H9 (cell line): ENCODE results near the gene C12orf56. TPM values are rescaled to one million over a fixed set of nuclear protein-coding genes. Genes with fewer than 3 reads are reported as not detected.
"Not testable (repeated sequence)": the region's sequence is repeated elsewhere in the genome, so short reads cannot be mapped to it uniquely, and the experiment has no call there.

Experiments used
- DNase-seq: peaks from one replicate; pipeline ENCODE4 v3.0.0-alpha.2; 2017
- H2AFZ ChIP-seq: one replicate; pipeline ENCODE4 v1.6.1; 2013; ENCODE audit warnings: mild to moderate bottlenecking, low read length, control low read depth, moderate library complexity
- H2AK5ac ChIP-seq: 2 replicates; pipeline ENCODE4 v1.6.1; 2013; ENCODE audit warnings: low read length, control low read depth, mixed read lengths; ENCODE audit not compliant: insufficient read length
- H2BK120ac ChIP-seq: one replicate; pipeline ENCODE4 v1.6.1; 2013; ENCODE audit warnings: low read depth, mild to moderate bottlenecking, low read length, control low read depth, inconsistent platforms; ENCODE audit not compliant: poor library complexity, severe bottlenecking
- H2BK12ac ChIP-seq: 2 replicates; pipeline ENCODE4 v1.6.1; 2013; ENCODE audit warnings: low read length, control low read depth, mixed read lengths, low read depth; ENCODE audit not compliant: insufficient read length
- H2BK15ac ChIP-seq: 2 replicates; pipeline ENCODE4 v1.6.1; 2013; ENCODE audit warnings: low read depth, low read length, control low read depth
- H2BK20ac ChIP-seq: one replicate; pipeline ENCODE4 v1.6.1; 2013; ENCODE audit warnings: low read depth, mild to moderate bottlenecking, low read length, control low read depth, inconsistent platforms; ENCODE audit not compliant: poor library complexity, severe bottlenecking
- H2BK5ac ChIP-seq: 2 replicates; pipeline ENCODE4 v1.6.1; 2013; ENCODE audit warnings: low read length, control low read depth, mixed read lengths; ENCODE audit not compliant: insufficient read length
- H3K14ac ChIP-seq: 2 replicates; pipeline ENCODE4 v1.6.1; 2013; ENCODE audit warnings: low read length, control low read depth; ENCODE audit not compliant: insufficient read depth
- H3K18ac ChIP-seq: 2 replicates; pipeline ENCODE4 v1.6.1; 2013; ENCODE audit warnings: low read depth, mild to moderate bottlenecking, mixed read lengths, low read length, control low read depth; ENCODE audit not compliant: insufficient read length
- H3K23ac ChIP-seq: 2 replicates; pipeline ENCODE4 v1.6.1; 2013; ENCODE audit warnings: low read length, control low read depth, mixed read lengths, low read depth; ENCODE audit not compliant: insufficient read length
- H3K23me2 ChIP-seq: 2 replicates; pipeline ENCODE4 v1.6.1; 2013; ENCODE audit warnings: low read depth, mild to moderate bottlenecking, mixed read lengths, low read length, control low read depth; ENCODE audit not compliant: insufficient read length, poor library complexity, severe bottlenecking
- H3K27ac ChIP-seq: 2 replicates; pipeline ENCODE4 v1.5.1; 2013; ENCODE audit warnings: low read length, control low read depth, mixed read lengths, low read depth; ENCODE audit not compliant: insufficient read length
- H3K27me3 ChIP-seq: 2 replicates; pipeline ENCODE4 v1.6.1; 2013; ENCODE audit warnings: low read length, control low read depth, inconsistent platforms; ENCODE audit not compliant: insufficient read depth
- H3K4ac ChIP-seq: 2 replicates; pipeline ENCODE4 v1.6.1; 2013; ENCODE audit warnings: low read depth, mild to moderate bottlenecking, control low read depth, inconsistent platforms, low read length, moderate library complexity
- H3K4me1 ChIP-seq: 2 replicates; pipeline ENCODE4 v1.6.1; 2013; ENCODE audit warnings: low read length, control low read depth, inconsistent platforms; ENCODE audit not compliant: insufficient read depth
- H3K4me2 ChIP-seq: 2 replicates; pipeline ENCODE4 v1.6.1; 2013; ENCODE audit warnings: low read length, control low read depth, mixed read lengths; ENCODE audit not compliant: insufficient read length, insufficient read depth
- H3K56ac ChIP-seq: 2 replicates; pipeline ENCODE4 v1.6.1; 2013; ENCODE audit warnings: low read depth, mild to moderate bottlenecking, mixed read lengths, low read length, control low read depth; ENCODE audit not compliant: insufficient read length
- H3K79me1 ChIP-seq: 2 replicates; pipeline ENCODE4 v1.6.1; 2013; ENCODE audit warnings: low read depth, mild to moderate bottlenecking, moderate library complexity, low read length, control low read depth, inconsistent platforms; ENCODE audit not compliant: insufficient read depth, poor library complexity, severe bottlenecking
- H3K79me2 ChIP-seq: 2 replicates; pipeline ENCODE4 v1.6.1; 2013; ENCODE audit warnings: low read length, control low read depth, inconsistent platforms; ENCODE audit not compliant: insufficient read depth
- H3K9ac ChIP-seq: 2 replicates; pipeline ENCODE4 v1.6.1; 2013; ENCODE audit warnings: low read length, control low read depth, mixed read lengths; ENCODE audit not compliant: insufficient read length; ENCODE audit errors: extremely low read depth
- H3K9me3 ChIP-seq: one replicate; pipeline ENCODE4 v1.6.1; 2013; ENCODE audit warnings: low read depth, low read length, inconsistent platforms; ENCODE audit not compliant: control insufficient read depth
- H3T11ph ChIP-seq: one replicate; pipeline ENCODE4 v1.6.1; 2013; ENCODE audit warnings: mild to moderate bottlenecking, low read length, control low read depth, inconsistent platforms
- H4K20me1 ChIP-seq: one replicate; pipeline ENCODE4 v1.6.1; 2013; ENCODE audit not compliant: control insufficient read depth, insufficient read length, insufficient read depth
- H4K5ac ChIP-seq: 2 replicates; pipeline ENCODE4 v1.6.1; 2013; ENCODE audit warnings: low read depth, mild to moderate bottlenecking, mixed read lengths, low read length, control low read depth; ENCODE audit not compliant: insufficient read length
- H4K8ac ChIP-seq: replicated peaks from 2 replicates; pipeline ENCODE4 v1.6.1; 2013; ENCODE audit warnings: low read length, control low read depth, mixed read lengths, low read depth; ENCODE audit not compliant: insufficient read length
- H4K91ac ChIP-seq: 2 replicates; pipeline ENCODE4 v1.6.1; 2013; ENCODE audit warnings: low read depth, mild to moderate bottlenecking, moderate library complexity, mixed read lengths, low read length, control low read depth; ENCODE audit not compliant: insufficient read length
- H3K27ac Mint-ChIP-seq, 3 experiments: 2 replicates in 2 of 3; 3 replicates in 1 of 3; pipeline ENCODE4 v1.8.0; 2020 to 2021; ENCODE audit warnings: mixed read lengths in 3 of 3, mild to moderate bottlenecking in 1 of 3, moderate library complexity in 1 of 3
- H3K27me3 Mint-ChIP-seq: 2 replicates; pipeline ENCODE4 v1.8.0; 2021; ENCODE audit warnings: low read depth, mild to moderate bottlenecking, moderate library complexity, mixed read lengths
- H3K36me3 Mint-ChIP-seq, 3 experiments: 2 replicates in 2 of 3; 3 replicates in 1 of 3; pipeline ENCODE4 v1.8.0; 2020 to 2021; ENCODE audit warnings: low read depth in 3 of 3, mixed read lengths in 3 of 3; ENCODE audit not compliant: insufficient read depth in 1 of 3
- H3K4me1 Mint-ChIP-seq, 2 experiments: 2 replicates each; pipeline ENCODE4 v1.8.0; 2020; ENCODE audit warnings: mixed read lengths in 2 of 2
- H3K4me3 Mint-ChIP-seq, 2 experiments: 2 replicates in 1 of 2; 3 replicates in 1 of 2; pipeline ENCODE4 v1.8.0; 2020 to 2021; ENCODE audit warnings: mild to moderate bottlenecking in 2 of 2, mixed read lengths in 2 of 2, moderate library complexity in 1 of 2
- H3K9me3 Mint-ChIP-seq, 2 experiments: 2 replicates in 1 of 2; 3 replicates in 1 of 2; pipeline ENCODE4 v1.8.0; 2020; ENCODE audit warnings: mild to moderate bottlenecking in 2 of 2, mixed read lengths in 2 of 2, moderate library complexity in 1 of 2
- WGBS: extraction: QIAGEN DNeasy Blood & Tissue Kit; methylation state at CpG from one replicate; pipeline ENCODE4 v1.1.7; 2013; ENCODE audit warnings: missing lambda C conversion rate, low lambda C conversion rate, mixed read lengths; ENCODE audit not compliant: insufficient read length; ENCODE audit errors: extremely low coverage; 5-methylcytosine and 5-hydroxymethylcytosine counted together
- total RNA-seq: library from RNA; stranded (reverse); gene quantifications from 2 replicates; pipeline ENCODE4 v1.2.1, GENCODE V29; 2021

The C12orf56 gene
- total RNA-seq, 1 experiment from 2014 or later: 2.2 TPM

DNA sequence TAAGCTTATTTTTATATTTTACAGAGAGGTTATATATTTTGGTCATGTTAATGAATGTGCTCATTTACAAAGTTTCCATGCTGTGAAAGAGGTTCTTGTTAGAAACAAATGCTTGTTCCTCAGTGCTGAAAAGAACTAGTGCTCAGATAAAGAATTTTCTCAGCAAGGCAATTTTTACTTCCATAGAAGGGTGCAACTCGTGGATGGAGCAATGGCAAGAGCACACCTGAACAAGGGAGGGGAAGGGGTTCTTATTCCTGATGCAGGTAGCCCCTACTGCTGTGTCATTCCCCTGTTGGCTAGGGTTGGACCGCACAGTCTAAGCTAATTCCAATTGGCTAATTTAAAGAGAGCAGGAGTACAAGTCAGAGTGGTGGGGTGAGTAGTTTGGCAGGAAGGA lies 34.3 kb downstream of the C12orf56 start:
- H3K18ac ChIP-seq, H3K27ac ChIP-seq, H3K9ac ChIP-seq, H2BK120ac ChIP-seq, H2BK5ac ChIP-seq, H4K91ac ChIP-seq, H3K4me1 ChIP-seq, H3K4me2 ChIP-seq, H3K4me3 Mint-ChIP-seq, H3K79me1 ChIP-seq, H3K14ac ChIP-seq, H3K27me3 ChIP-seq, H2BK12ac ChIP-seq, H2BK15ac ChIP-seq, H3K56ac ChIP-seq, H3K27ac Mint-ChIP-seq, H3K9me3 ChIP-seq, H3K23me2 ChIP-seq, H4K8ac ChIP-seq, H4K20me1 ChIP-seq, DNase-seq, H2AK5ac ChIP-seq, H3K4ac ChIP-seq, H3K4me1 Mint-ChIP-seq, H3K27me3 Mint-ChIP-seq, H3K79me2 ChIP-seq, H3T11ph ChIP-seq, H3K23ac ChIP-seq, H2AFZ ChIP-seq, H4K5ac ChIP-seq, H2BK20ac ChIP-seq: not testable (repeated sequence)
- no CpG with 5 or more reads among the region's 2 CpGs for WGBS
- Mint-ChIP-seq H3K36me3 (peaks cover 13 to 22% (median 16%) of the 10 kb centered on the region in 3 experiments), H3K9me3 (peaks cover 16 to 30% of the 10 kb centered on the region in 2 experiments)
